HS-27A (cell line): ENCODE measurements around the gene KMO.

ENCODE experiments used
- DNase-seq: peaks from one replicate; pipeline ENCODE4 v3.0.0-alpha.2; 2012; ENCODE audit warnings: low read depth, missing footprints

KMO gene

GRCh38 chr1:241596633-241597032 is 64.5 kb downstream of the KMO start:
- DNase-seq: no peak

- no peak for DNase-seq
These were observed 66.1 kb downstream of the KMO start for GRCh38 chr1:241598249-241598648.

- no peak for DNase-seq
These were observed 68.3 kb downstream of the KMO start for GRCh38 chr1:241600496-241600901.

- no peak for DNase-seq
These were observed 71.6 kb downstream of the KMO start for GRCh38 chr1:241603731-241604245.

- DNase-seq: no peak
These were observed 73.1 kb downstream of the KMO start for GRCh38 chr1:241605146-241605805.

- DNase-seq: no peak
These were observed 74.4 kb downstream of the KMO start for GRCh38 chr1:241606544-241606943.

- no peak for DNase-seq
These were observed 75.3 kb downstream of the KMO start for GRCh38 chr1:241607497-241607896.

GRCh38 chr1:241608379-241609033 is 76.3 kb downstream of the KMO start:
- no peak for DNase-seq

- no peak for DNase-seq
These were observed 78.1 kb downstream of the KMO start for GRCh38 chr1:241610056-241610815.

GRCh38 chr1:241611063-241611462 is 78.9 kb downstream of the KMO start:
- no peak for DNase-seq

GRCh38 chr1:241611736-241612135 is 79.6 kb downstream of the KMO start:
- no peak for DNase-seq

- DNase-seq: no peak
These were observed 80.6 kb downstream of the KMO start for GRCh38 chr1:241612533-241613477.

- DNase-seq: no peak
These were observed 82.0 kb downstream of the KMO start for GRCh38 chr1:241614144-241614543.

- no peak for DNase-seq
These were observed 82.4 kb downstream of the KMO start for GRCh38 chr1:241614572-241614971.

GRCh38 chr1:241615043-241615974 is 83.1 kb downstream of the KMO start:
- no peak for DNase-seq

- no peak for DNase-seq
These were observed 85.2 kb downstream of the KMO start for GRCh38 chr1:241617426-241617825.

GRCh38 chr1:241622669-241623068 is 90.5 kb downstream of the KMO start:
- DNase-seq: no peak

- no peak for DNase-seq
These were observed 92.8 kb downstream of the KMO start for GRCh38 chr1:241624935-241625334.

- DNase-seq: no peak
These were observed 95.5 kb downstream of the KMO start for GRCh38 chr1:241627453-241628259.

GRCh38 chr1:241630005-241630404 is 97.8 kb downstream of the KMO start:
- DNase-seq: no peak
